ENCODE data around the gene SNORC.
"Not testable (repeated sequence)": the region's sequence is repeated elsewhere in the genome, so short reads cannot be mapped to it uniquely, and the experiment has no call there.

SNORC gene

DNA sequence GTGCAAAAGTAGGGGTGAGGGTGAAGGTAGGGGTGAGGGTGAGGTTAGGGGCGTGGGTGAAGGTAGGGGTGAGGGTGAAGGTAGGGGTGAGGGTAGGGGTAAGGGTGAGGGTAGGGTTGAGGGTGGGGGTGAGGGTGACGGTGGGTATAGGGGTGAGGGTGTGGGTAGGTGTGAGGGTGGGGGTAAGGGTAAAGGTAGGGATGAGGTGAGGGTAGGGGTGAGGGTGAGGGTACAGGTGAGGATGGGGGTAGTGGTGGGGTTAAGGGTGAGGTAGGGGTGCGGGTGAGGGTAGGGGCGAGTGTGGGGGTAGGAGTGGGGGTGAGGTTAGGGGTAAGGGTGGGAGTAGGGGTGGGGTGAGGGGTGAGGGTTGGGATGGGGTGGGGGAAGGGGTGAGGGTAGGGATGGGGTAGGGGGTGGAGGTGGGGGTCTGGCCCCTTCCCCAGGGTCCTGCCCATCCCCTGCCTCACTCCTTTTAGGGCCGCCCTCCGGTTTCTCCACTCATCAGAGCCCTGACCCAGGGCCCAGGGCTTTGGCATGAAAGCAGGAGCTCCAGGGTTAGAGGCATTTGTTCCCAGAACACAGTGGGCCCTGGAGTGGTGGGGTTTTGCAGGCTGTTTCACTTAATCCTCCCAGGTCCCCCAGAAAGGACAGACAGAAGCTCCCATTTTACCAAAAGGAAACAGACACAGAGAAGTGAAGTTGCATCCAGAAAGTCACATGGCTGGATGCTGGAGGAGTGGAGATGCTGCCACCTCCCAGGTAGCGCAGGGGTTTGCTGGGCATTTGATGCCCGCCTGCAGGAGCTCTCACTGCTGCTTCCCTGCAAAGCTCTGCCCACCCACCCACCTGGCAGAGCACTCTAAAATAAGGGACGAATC lies 26.9 kb downstream of the SNORC start:
- DNase-seq (ENCODE audit: low read depth, low spot score) = no peak

DNA sequence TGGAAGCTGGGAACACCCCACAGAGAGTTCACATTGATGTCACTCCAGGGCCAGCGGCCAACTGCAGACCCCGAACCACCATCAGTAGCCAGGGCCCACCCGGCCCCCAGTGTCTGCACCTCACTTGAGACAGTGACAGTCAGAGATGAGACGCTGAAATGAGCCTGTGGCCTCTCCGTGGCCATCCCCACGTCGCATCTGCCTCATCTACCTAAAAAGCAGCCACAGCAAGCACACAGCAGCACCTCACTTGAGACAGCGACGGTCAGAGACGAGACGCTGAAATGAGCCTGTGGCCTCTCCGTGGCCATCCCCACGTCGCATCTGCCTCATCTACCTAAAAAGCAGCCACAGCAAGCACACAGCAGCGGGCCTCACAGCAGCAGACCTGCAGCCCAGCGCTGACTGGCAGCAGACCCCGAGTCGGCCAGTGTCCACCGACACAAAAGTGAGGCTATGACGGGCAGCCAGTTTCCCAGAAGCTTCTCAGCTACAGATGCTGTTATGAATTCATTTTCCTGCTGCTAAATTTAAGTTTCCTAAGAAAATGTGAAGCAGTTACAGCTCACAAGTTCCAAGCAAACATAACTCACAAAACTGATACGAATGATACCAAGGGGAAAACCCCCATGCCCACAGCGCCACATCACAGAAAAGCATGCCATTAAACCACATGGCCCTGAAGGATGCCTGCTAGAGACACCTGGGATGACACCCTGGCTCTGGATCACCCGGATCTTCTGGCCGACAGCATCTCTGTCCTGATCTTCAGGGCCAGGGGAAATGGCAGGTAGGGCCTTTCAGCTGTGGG lies 27.7 kb downstream of the SNORC start:
- DNase-seq (ENCODE audit: low read depth, low spot score) = no peak

DNA sequence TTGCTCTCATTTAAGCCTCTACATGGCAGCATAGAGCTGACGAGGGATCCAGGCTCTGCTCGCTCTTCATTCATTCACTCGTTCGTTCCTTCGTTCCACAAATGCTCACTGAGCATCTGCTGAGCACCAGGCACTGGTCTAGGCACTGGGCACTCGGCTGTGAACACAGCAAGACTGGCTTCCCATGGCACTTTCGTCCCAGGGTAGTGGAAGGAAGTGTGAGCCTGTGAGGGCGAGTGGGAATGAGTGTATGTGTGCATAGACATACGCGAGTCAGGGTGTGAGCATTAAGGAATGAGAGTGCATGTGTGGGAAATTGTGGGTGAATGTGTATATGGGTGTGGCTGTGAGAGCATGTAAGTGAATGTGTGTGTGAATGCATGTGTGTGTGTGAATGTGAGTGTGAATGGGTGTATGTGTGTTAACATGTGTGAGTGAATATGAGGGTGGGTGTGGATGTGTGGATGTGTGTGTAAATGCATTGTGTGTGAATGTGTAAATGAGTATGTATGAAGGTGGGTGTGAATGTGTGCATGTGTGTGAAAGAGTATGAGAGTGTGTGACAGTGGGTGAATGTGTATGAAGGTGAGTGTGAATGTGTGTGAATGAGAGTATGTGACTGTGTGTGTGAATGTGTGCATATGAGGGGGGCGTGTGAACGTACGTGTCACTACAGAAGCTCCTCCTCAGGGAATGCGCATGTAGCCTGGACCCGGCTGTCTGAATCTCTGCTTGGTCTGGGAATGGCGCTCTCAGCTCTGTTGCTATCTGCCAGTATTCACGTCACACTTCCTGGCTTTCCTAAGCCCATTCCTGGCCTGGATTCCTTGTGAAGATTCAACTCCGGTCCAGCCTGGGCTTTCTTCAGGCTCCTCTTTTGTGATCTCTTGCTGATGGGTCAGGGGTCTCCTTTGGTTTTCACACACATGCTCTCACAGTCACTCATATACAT lies 28.8 kb downstream of the SNORC start:
- DNase-seq (ENCODE audit: low read depth, low spot score) = no peak

DNA sequence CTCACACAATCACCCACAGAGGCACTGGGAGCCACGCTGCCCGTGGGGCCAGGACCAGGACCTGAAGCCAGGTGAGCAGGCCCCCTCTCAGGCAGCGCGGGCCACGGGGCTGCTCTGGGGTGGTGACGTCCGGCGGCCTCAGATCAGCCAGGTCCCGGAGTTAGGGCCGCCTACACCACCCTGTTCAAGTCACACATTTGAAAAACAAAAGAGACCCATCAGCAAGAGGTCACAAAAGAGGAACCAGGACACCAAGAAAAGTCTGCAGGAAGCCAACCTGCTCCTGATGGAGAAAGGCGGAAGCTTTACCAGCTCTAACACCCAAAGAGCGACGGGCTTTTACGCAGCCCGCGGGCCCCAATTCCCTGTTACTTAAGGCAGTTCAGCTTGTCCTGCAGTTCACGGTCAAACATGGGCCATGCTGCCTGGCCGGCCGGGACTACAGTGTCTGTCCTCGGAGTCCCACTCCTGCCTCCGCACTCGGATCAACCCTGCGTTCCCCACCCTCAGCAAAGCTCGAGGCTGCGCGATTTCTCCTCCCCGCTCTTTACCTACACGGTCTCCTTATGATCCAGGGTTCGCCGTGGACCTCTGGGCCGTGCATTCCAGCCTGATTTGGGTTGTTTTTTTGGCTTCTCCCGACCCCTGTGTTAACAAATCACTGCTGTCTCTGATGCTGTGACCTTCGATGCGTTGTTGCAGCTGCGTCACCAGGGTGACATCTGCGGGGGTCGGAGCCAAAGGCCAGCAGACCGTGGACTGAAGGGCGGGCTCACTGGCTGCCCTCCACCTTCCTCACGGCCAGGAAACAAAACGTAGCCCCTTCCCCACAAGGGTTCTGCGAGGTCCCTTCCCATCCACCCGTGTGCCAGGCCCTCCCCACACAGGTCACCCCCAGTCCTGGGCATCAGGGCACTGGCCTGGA lies 31.0 kb downstream of the SNORC start:
- no peak for DNase-seq (ENCODE audit: low read depth, low spot score)

DNA sequence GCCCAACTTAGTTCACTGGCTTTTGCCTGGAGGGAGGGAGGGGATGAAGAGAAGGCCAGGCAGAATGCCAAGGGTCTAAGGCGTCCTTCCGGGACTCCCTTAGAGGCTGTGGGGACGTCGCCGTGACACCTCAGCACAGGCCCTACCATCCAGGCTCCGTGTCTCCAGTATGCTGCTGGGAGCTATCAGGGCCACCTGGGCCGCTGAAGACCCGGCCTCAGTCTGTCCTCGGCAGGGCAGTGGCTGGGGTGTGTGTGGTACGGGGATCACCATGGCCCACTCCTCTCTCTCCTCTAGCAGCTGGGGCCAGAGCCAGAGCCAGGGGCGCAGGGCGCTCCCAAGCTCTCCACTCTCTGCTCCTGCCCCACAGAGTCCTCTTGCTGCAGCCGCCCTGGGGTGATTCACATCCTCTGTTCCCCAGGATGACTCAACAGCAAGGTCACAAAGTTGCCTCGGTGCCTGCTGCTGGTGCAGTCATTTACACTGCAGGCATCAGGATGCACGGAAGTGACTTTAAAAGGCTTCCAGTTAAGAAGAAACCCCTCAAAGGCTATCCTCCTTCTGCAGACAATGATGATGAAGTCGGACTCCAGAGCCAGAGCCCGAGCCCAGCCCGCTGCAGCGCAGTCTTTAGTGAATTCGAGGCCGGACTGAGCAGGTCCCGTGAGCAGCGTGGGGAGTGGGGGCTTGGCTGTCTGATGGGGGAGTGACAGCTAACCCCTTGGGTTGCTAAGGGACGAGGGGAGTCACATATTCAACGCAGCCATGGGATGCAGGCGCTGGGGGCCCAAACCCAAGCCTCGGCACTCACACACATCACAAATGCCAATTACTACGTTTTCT lies 31.9 kb downstream of the SNORC start:
- peak; percentile 84 for DNase-seq (ENCODE audit: low read depth, low spot score)

DNA sequence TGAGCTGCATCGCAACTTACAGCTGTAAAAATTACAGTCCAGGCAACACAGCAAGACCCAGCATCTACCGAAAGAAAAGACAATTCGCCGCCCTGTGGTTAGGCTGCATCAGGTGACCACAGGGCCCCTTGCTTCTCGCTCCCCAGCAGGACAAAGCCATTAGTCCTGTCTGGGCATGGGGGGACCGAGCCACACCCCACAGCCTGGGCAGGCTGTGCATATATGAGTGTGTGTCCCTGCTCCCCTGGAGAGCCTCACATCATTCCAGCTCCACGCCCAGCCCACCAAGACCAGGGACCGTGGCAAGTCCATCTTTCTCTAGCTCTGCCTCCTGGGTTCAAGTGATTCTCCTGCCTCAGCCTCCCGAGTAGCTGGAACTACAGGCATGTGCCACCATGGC lies 33.9 kb downstream of the SNORC start:
- DNase-seq (ENCODE audit: low read depth, low spot score) = no peak

DNA sequence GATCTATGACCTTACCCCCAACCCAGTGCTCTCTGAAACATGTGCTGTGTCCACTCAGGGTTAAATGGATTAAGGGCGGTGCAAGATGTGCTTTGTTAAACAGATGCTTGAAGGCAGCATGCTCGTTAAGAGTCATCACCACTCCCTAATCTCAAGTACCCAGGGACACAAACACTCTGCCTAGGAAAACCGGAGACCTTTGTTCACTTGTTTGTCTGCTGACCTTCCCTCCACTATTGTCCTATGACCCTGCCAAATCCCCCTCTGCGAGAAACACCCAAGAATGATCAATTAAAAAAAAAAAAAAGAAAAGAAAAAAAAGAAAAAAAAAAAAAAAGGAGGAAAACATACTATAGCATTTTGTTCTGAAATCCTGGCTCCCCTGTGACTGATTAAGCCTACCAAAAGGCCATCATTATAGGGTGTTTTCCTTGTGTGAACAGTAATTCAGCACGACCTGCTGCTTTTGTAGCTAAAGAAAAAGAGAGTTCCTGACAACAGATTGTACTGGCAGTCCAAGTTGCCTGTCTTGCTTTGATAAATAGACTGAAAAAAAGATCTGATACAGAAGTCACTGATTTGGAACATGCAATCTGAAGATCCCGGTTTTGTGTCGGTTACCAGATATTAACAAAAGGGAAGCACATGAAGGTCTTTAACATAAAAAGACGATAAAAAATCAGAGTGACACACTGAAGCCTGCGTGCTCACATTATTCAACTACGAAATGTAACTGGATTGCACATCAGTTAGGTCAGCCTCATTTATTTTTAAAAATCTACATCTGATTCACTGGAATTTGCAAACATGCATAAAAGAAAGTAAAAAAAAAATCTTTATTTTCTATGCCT lies 37.0 kb downstream of the SNORC start:
- not testable (repeated sequence) for DNase-seq (ENCODE audit: low read depth, low spot score)

DNA sequence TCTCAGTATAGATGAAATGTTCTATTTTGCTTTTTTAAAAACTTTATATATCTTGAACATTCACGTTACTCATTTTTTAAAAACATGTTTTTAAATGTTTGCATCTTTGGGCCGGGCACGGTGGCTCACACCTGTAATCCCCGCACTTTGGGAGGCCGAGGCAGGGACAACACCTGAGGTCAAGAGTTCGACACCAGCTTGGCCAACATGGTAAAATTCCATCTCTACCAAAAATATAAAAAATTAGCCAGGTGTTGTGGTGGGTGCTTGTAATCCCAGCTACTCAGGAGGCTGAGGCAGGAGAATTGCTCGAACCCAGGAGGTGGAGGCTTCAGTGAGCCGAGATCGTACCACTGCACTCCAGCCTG lies 37.6 kb downstream of the SNORC start:
- DNase-seq (ENCODE audit: low read depth, low spot score) = not testable (repeated sequence)

DNA sequence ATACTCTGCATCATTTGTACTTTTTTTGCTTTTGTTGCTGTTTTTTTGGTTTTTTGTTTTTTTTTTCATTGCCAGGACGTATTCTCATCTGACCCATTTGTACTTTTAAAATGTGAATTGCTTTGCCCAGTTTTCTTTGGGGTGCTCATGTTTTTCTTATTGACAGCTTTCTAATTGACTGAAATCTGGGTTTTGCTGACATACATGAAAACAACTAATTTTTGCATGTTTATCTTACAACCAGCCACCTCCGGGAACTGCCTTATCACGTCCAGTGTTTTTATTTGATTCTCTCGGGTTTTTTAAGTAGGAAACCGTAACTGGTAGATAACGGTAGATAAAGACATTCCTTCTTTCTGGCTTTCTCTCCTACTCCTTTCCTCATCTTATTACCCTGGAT lies 38.6 kb downstream of the SNORC start:
- DNase-seq (ENCODE audit: low read depth, low spot score) = no peak

DNA sequence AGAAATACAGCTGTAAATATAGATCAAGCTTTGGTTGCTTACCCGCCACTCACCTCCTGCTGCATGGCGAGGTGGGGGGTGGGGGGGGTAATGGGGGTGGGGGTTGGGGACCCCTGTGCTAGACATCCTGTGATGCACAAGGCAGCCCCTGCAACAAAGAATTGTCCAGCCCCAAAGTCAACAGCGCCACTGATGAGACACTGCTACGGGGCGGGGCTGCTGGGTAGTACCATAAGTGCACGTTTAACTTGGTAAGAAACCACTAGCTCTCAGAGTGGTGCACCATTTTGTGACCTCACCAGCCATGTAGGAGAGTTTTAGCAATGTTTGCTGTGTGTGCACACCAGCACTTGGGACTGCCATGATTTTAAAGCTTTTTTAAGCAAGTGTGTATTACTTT lies 40.3 kb downstream of the SNORC start:
- DNase-seq (ENCODE audit: low read depth, low spot score) = no peak

DNA sequence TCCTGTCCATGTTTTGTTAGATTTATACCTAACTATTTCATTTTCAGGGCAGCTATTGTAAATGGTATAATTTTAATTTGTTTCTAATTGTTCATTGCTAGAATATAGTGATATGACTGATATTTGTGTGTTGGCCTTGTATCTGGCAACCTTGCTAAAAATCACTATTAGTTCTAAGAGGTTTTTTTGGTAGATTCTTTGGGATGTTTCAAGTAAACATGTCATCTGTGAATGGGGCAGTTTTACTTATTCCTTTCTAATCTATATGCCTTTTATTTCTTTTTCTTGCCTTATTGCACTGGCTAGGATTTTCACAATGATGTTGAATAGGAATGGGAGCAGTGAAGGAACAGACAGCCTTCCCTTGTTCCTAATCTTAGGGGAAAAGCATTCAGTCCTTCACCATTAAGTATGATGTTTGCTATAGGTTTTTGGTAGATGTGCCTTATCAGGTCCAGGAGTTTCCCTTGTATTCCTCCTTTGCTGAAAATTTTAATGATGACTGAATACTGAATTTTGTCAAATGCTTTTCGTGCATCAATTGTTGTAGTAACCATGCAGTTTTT lies 41.7 kb downstream of the SNORC start:
- no peak for DNase-seq (ENCODE audit: low read depth, low spot score)

DNA sequence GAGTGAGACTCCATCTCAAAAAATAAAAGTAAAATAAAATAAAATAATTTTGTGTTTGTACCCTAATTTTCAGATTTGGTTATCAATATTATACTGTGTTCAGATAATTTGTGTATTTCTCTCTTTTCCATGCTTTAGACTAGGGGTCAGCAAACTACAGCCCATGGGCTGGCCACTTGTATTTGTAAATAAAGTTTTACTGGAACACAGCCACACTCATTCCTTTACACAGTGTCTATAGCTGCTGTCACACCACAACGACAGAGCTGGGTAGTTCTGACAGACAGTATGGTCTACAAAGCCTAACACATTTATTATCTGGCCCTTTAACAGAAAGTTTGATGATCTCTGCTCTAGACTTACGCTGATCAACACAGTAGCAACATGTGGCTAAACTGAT lies 43.8 kb downstream of the SNORC start:
- DNase-seq (ENCODE audit: low read depth, low spot score) = no peak

DNA sequence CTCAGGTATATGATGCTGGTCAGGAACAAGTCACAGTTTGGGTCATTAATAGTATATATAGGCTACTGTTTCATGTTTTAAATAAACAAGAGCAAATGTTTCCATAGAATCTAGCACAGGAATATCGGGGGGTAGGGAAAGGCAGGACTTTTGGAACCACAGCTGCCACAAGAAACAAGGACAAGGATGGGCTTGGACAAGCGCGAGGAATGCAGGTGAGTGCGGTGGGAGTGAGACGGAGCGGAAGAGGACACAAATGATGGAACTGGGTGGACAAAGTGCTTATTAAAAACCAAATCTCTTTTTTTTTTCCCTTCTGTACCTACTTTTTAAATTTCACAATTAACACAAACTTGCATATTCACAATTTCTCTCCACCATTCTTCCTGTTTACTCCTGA lies 49.1 kb downstream of the SNORC start:
- DNase-seq (ENCODE audit: low read depth, low spot score) = no peak

DNA sequence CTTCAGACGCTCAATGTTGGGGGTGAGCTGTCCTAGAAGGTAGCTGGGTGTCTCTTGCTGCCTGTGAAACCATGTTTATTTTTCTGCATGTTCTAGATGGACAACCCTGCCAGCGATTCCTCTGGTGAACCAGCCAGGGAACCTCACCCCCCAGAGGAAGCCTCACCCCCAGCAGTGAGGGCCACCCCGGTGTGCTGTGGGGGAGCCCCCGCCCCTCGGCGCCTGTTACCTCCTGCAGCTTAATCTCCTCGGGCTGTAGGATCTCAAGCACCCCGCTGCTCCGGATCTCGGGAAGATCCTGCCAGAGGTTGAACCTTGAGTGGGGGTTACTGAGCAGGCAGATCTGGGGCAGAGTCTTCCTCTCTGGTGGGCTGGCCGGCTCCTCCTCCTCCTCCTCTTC lies 50.0 kb downstream of the SNORC start:
- no peak for DNase-seq (ENCODE audit: low read depth, low spot score)

DNA sequence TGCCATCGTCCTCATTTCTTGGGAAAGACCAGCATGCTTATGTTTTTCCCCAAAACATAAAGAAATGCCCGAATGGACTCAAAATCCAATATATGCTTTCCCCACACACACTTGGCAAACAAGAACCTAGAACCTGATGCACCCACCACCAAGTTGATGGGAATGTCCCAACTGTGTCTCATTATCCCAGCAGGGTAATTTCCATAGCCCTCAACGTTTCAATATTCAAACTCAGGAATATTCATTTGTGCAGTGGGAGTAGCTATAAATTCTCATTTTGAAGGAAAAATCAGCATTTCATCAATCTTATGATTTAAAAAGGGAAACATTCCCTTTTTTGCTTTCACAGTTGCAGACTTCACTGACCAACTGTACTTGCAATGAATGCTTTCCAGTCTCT lies 50.7 kb downstream of the SNORC start:
- no peak for DNase-seq (ENCODE audit: low read depth, low spot score)

DNA sequence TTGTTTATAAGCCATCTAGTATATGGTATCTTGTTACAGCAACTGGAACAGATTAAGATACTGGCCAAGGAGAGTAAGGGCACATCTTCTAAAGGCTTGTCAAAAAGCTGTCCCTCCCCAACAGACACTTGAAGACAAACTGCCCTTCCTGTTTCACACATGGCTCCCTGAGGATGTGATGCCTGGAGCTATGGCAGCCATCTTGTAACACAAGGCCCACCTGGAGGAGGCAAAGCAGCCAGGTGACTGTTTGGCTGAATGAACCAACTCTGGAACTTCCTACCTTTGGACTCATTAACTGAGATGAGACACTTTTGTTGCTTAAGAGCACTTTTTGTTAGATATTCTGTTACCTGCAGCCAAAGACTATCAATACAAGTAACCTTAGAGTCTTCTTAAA lies 54.4 kb downstream of the SNORC start:
- no peak for DNase-seq (ENCODE audit: low read depth, low spot score)

DNA sequence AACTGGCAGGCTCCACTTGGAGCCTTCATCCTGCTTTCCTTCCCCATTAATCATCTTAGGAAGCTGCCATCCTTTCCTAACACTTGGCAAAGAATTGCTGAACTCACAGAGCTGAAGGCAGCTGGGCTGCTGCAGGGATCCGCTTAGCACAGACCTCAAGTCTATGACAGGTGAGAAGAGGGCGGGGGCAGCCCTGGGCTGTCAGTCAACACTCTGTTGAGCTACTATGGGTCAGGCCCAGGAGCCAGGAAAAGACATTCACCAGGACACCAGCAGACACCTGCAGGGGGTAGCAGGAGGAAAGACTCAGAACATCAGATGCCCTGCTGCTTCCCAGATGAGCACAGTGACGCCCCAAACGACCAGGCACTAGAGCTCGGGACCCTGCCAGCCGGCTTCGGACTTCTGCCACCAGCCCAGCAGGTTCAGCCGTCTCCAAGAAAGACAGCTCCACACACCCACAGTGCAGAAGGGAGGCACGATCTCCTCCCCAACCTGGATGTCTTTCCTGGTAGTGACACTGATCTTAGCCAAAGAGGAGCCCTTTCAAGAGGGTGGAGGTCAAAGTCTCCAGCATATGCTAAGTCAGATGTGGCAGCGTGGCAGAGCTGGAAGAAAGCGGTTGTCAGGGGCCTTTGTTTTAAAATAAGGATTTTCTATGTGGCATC lies 55.2 kb downstream of the SNORC start:
- no peak for DNase-seq (ENCODE audit: low read depth, low spot score)

DNA sequence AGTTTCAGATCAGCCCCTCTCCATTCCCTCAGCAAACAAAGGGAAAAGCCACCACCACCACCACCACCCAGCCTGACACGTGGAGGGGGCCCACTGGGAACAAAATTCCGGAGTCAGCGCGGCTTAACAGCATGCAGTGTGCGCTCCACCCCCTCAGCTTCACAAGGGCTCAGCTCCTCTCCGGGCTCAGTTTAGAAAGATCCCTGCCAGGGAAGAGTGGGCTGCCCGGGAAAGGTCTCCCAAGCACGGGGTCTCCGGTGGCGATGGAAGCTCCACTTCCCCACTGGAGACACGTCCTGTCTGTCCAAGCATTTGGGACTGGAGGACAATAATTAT lies 55.7 kb downstream of the SNORC start:
- no peak for DNase-seq (ENCODE audit: low read depth, low spot score)

Data from smooth muscle cell of the brain vasculature (primary cell).